ENCODE data around the gene IL21R. TPM values are rescaled to one million over a fixed set of nuclear protein-coding genes. Genes with fewer than 3 reads are reported as not detected.

Gene IL21R
- total and polyA plus RNA-seq, 2 donors (not counting 1 experiment from before 2014, with no cell fraction given), result 28.5 to 32.1 TPM

- H3K9me3 Mint-ChIP-seq (ENCODE audit: insufficient read depth), result no peaks in the 10 kb centered on the region
- intact Hi-C loops (cut with micrococcal nuclease), result no loop called here
- Histone ChIP-seq H2AFZ (ENCODE audit: insufficient read depth, low read depth, low read length, poor library complexity, severe bottlenecking) (no peak overlapping the region), H3K4me1 (ENCODE audit: control insufficient read depth in 2 of 2, insufficient read depth in 2 of 2, low read length in 2 of 2) (peaks cover 21 to 36% of the 10 kb centered on the region in 2 donors), H3K79me2 (ENCODE audit: control insufficient read depth, insufficient read depth, low read length) (peaks cover 5% of the 10 kb centered on the region), H3K27ac (ENCODE audit: low read length in 2 of 2) (peak overlapping the region in 1 of 2 donors; percentile 97), H3K36me3 (replicated peaks in 1 of 2; ENCODE audit: control extremely low read depth in 1 of 2, control insufficient read depth in 1 of 2, extremely low read depth in 1 of 2, insufficient read depth in 2 of 2, low read length in 1 of 2) (peaks cover 20 to 54% of the 10 kb centered on the region in 2 experiments), H3K9me3 (ENCODE audit: control extremely low read depth in 1 of 3, control insufficient read depth in 2 of 3, insufficient read depth in 1 of 3, low read length in 2 of 3) (peaks cover 0 to 5% (median 0%) of the 10 kb centered on the region in 3 donors), H3K9ac (ENCODE audit: low read length) (no peak overlapping the region), H4K20me1 (ENCODE audit: control insufficient read depth, insufficient read depth, low read length, poor library complexity, severe bottlenecking) (peaks cover 46% of the 10 kb centered on the region), H3K27me3 (replicated peaks in 1 of 4; ENCODE audit: control extremely low read depth in 1 of 4, control insufficient read depth in 3 of 4, insufficient read depth in 4 of 4, low read length in 3 of 4) (no peaks in the 10 kb centered on the region), H3K4me3 (ENCODE audit: control extremely low read depth in 1 of 5, extremely low read depth in 1 of 5, insufficient read depth in 1 of 5, low read depth in 2 of 5, low read length in 4 of 5) (no peak overlapping the region), H3K4me2 (replicated peaks; ENCODE audit: low read depth, low read length, poor library complexity, severe bottlenecking) (no peak overlapping the region)
- peak overlapping the region; percentile 68 for H3K27ac Mint-ChIP-seq
- no peak overlapping the region for H3K4me3 Mint-ChIP-seq
- WGBS (ENCODE audit: insufficient coverage), result 93% methylated on average over 9 of the region's 9 CpGs
- ATAC-seq (ENCODE audit: low read depth), result no peak
- H3K27me3 Mint-ChIP-seq, result no peaks in the 10 kb centered on the region
- TF ChIP-seq CTCF (IDR thresholded peaks at IDR 0.05), result no peak
- TF ChIP-seq EZH2 (IDR thresholded peaks at IDR 0.05; ENCODE audit: borderline replicate concordance, insufficient read depth, low read depth, low read length, poor library complexity, severe bottlenecking), result no peak
- CTCF ChIA-PET, result no interaction called here
- H3K4me1 Mint-ChIP-seq, result peaks cover 40% of the 10 kb centered on the region
- DNase-seq, result no peak
- POLR2A ChIA-PET, result no interaction called here
Measured at GRCh38 chr16:27363797-27364196, 38.2 kb upstream of the IL21R start.

- no peaks in the 10 kb centered on the region for H3K79me2 ChIP-seq (ENCODE audit: control insufficient read depth, insufficient read depth, low read length)
- no peaks in the 10 kb centered on the region for H3K9me3 Mint-ChIP-seq (ENCODE audit: insufficient read depth)
- no peaks in the 10 kb centered on the region for H3K27me3 Mint-ChIP-seq
- H2AFZ ChIP-seq (ENCODE audit: insufficient read depth, low read depth, low read length, poor library complexity, severe bottlenecking), result no peak overlapping the region
- H3K36me3 ChIP-seq (replicated peaks in 1 of 2; ENCODE audit: control extremely low read depth in 1 of 2, control insufficient read depth in 1 of 2, extremely low read depth in 1 of 2, insufficient read depth in 2 of 2, low read length in 1 of 2), result peaks cover 13 to 46% of the 10 kb centered on the region in 2 experiments
- ChIA-PET POLR2A (no interaction called here), CTCF (interaction anchor here (4.3 to 6.1 kb wide), 2 partner anchors 129 to 185 kb away, joined by 95 to 121 read pairs; no protein-coding TSS in a partner anchor)
- H3K4me2 ChIP-seq (replicated peaks; ENCODE audit: low read depth, low read length, poor library complexity, severe bottlenecking), result no peak overlapping the region
- H3K27me3 ChIP-seq (replicated peaks in 1 of 4; ENCODE audit: control extremely low read depth in 1 of 4, control insufficient read depth in 3 of 4, insufficient read depth in 4 of 4, low read length in 3 of 4), result no peaks in the 10 kb centered on the region
- peak overlapping the region; percentile 7 to 97 for H3K27ac ChIP-seq (ENCODE audit: low read length in 2 of 2)
- ATAC-seq (ENCODE audit: low read depth) (no peak), DNase-seq (no peak)
- WGBS (ENCODE audit: insufficient coverage), result 92% methylated on average over 6 of the region's 6 CpGs
- peaks cover 38% of the 10 kb centered on the region for H4K20me1 ChIP-seq (ENCODE audit: control insufficient read depth, insufficient read depth, low read length, poor library complexity, severe bottlenecking)
- TF ChIP-seq CTCF (IDR thresholded peaks at IDR 0.05) (no peak), EZH2 (IDR thresholded peaks at IDR 0.05; ENCODE audit: borderline replicate concordance, insufficient read depth, low read depth, low read length, poor library complexity, severe bottlenecking) (no peak)
- H3K9me3 ChIP-seq (ENCODE audit: control extremely low read depth in 1 of 3, control insufficient read depth in 2 of 3, insufficient read depth in 1 of 3, low read length in 2 of 3), result peaks cover 0 to 6% (median 0%) of the 10 kb centered on the region in 3 donors
- no peak overlapping the region for H3K9ac ChIP-seq (ENCODE audit: low read length)
- H3K4me1 Mint-ChIP-seq, result peaks cover 46% of the 10 kb centered on the region
- intact Hi-C loops (cut with micrococcal nuclease), result no loop called here
- H3K4me3 ChIP-seq (ENCODE audit: control extremely low read depth in 1 of 5, extremely low read depth in 1 of 5, insufficient read depth in 1 of 5, low read depth in 2 of 5, low read length in 4 of 5), result no peak overlapping the region
- H3K27ac Mint-ChIP-seq, result peak overlapping the region; percentile 68
- no peak overlapping the region for H3K4me3 Mint-ChIP-seq
- H3K4me1 ChIP-seq (ENCODE audit: control insufficient read depth in 2 of 2, insufficient read depth in 2 of 2, low read length in 2 of 2), result peaks cover 25 to 39% of the 10 kb centered on the region in 2 donors
Measured at GRCh38 chr16:27364493-27365141, 37.4 kb upstream of the IL21R start.
